HEK293 (cell line): ENCODE measurements around the gene KCND2.

Source experiments
- CTCF ChIA-PET: fragments of 350-600 bp; formaldehyde crosslinking; extraction: SDS; loops from one replicate; lab custom pipeline; 2021; ENCODE audit warnings: antibody characterized with exemption; lab: Yijun Ruan, JAX
- POLR2A ChIA-PET: fragments of 300-600 bp; formaldehyde crosslinking; extraction: SDS; loops from one replicate; lab custom pipeline; 2020; ENCODE audit warnings: antibody characterized with exemption, inconsistent platforms; lab: Yijun Ruan, JAX
- H3K27ac ChIP-seq: fragments of 200-500 bp; sonication (Bioruptor generic); 2 replicates; pipeline ENCODE4 v1.5.1; 2014; ENCODE audit warnings: low read depth, low read length, control low read depth, inconsistent platforms; ENCODE audit errors: extremely low read depth
- H3K36me3 ChIP-seq, 2 experiments: fragments of 200-500 bp in 1 of 2; sonication (Bioruptor generic) in 1 of 2; 1 replicate in 1 of 2; 2 replicates in 1 of 2; pipeline ENCODE4 v1.5.1; 2014 to 2017; ENCODE audit warnings: inconsistent platforms in 2 of 2, low read length in 2 of 2; ENCODE audit not compliant: control insufficient read depth in 2 of 2, insufficient read depth in 1 of 2
- H3K4me1 ChIP-seq: fragments of 200-500 bp; sonication (Bioruptor generic); 2 replicates; pipeline ENCODE4 v1.5.1; 2014; ENCODE audit warnings: mild to moderate bottlenecking, low read length, inconsistent platforms; ENCODE audit not compliant: control insufficient read depth, insufficient read depth
- H3K4me3 ChIP-seq: 2 replicates; pipeline ENCODE4 v1.5.1; 2011; ENCODE audit warnings: low read depth, mild to moderate bottlenecking, control low read depth, low read length, moderate library complexity
- H3K9me3 ChIP-seq: fragments of 200-500 bp; sonication (Bioruptor generic); 2 replicates; pipeline ENCODE4 v1.5.1; 2014; ENCODE audit warnings: low read depth, low read length, inconsistent platforms; ENCODE audit not compliant: control insufficient read depth, insufficient read depth
- BCL11A ChIP-seq: fragments of 450-650 bp; formaldehyde crosslinking; IDR thresholded peaks from 2 replicates; pipeline ENCODE4 v1.5.1; 2016; ENCODE audit warnings: low read depth, missing biosample characterization, missing genetic modification characterization
- GLIS2 ChIP-seq: fragments of 450-650 bp; formaldehyde crosslinking; IDR thresholded peaks from 2 replicates; pipeline ENCODE4 v1.5.1; 2016; ENCODE audit warnings: missing biosample characterization, missing genetic modification characterization
- HOXD13 ChIP-seq: sonication (generic); formaldehyde crosslinking; IDR thresholded peaks from 2 replicates; pipeline ENCODE4 v1.8.0; 2022; ENCODE audit warnings: missing genetic modification reagents, borderline replicate concordance
- KLF9 ChIP-seq: fragments of 450-650 bp; formaldehyde crosslinking; IDR thresholded peaks from 2 replicates; pipeline ENCODE4 v1.5.1; 2016; ENCODE audit warnings: missing biosample characterization, missing genetic modification characterization, low read depth
- SALL2 ChIP-seq: fragments of 450-650 bp; formaldehyde crosslinking; IDR thresholded peaks from 2 replicates; pipeline ENCODE4 v1.5.0; 2017; ENCODE audit warnings: missing biosample characterization, mild to moderate bottlenecking, missing genetic modification characterization, borderline replicate concordance
- SP7 ChIP-seq: fragments of 450-650 bp; formaldehyde crosslinking; IDR thresholded peaks from 2 replicates; pipeline ENCODE4 v1.5.1; 2016; ENCODE audit warnings: missing biosample characterization, missing genetic modification characterization
- TRIM28 ChIP-seq: IDR thresholded peaks from 2 replicates; pipeline ENCODE4 v1.6.1; 2011; ENCODE audit warnings: low read length, control low read depth, borderline replicate concordance
- ZBTB17 ChIP-seq: fragments of 450-650 bp; formaldehyde crosslinking; IDR thresholded peaks from 2 replicates; pipeline ENCODE4 v1.5.1; 2016; ENCODE audit warnings: missing biosample characterization, missing genetic modification characterization
- ZFHX2 ChIP-seq: fragments of 450-650 bp; formaldehyde crosslinking; conservative IDR thresholded peaks from 2 replicates; pipeline ENCODE4 v1.5.1; 2016; ENCODE audit warnings: missing biosample characterization, missing genetic modification characterization
- ZNF112 ChIP-seq: fragments of 450-650 bp; formaldehyde crosslinking; IDR thresholded peaks from 2 replicates; pipeline ENCODE4 v1.5.0; 2017; ENCODE audit warnings: missing biosample characterization, missing genetic modification characterization
- ZNF132 ChIP-seq: fragments of 450-650 bp; formaldehyde crosslinking; IDR thresholded peaks from 2 replicates; pipeline ENCODE4 v1.5.1; 2017; ENCODE audit warnings: missing biosample characterization, missing genetic modification characterization, borderline replicate concordance
- ZNF155 ChIP-seq: fragments of 450-650 bp; formaldehyde crosslinking; IDR thresholded peaks from 2 replicates; pipeline ENCODE4 v1.5.1; 2016; ENCODE audit warnings: missing biosample characterization, missing genetic modification characterization
- ZNF184 ChIP-seq: fragments of 450-650 bp; IDR thresholded peaks from 2 replicates; pipeline ENCODE4 v1.5.1; 2018; ENCODE audit warnings: missing biosample characterization, mild to moderate bottlenecking, missing genetic modification characterization
- ZNF223 ChIP-seq: fragments of 450-650 bp; formaldehyde crosslinking; IDR thresholded peaks from 2 replicates; pipeline ENCODE4 v1.5.1; 2016; ENCODE audit warnings: missing biosample characterization, missing genetic modification characterization
- ZNF26 ChIP-seq: fragments of 450-650 bp; formaldehyde crosslinking; IDR thresholded peaks from 2 replicates; pipeline ENCODE4 v1.5.1; 2016; ENCODE audit warnings: missing biosample characterization, missing genetic modification characterization
- ZNF341 ChIP-seq: fragments of 450-650 bp; formaldehyde crosslinking; IDR thresholded peaks from 2 replicates; pipeline ENCODE4; 2016; ENCODE audit warnings: low read depth, missing biosample characterization, missing genetic modification characterization
- ZNF354C ChIP-seq: fragments of 450-650 bp; formaldehyde crosslinking; IDR thresholded peaks from 2 replicates; pipeline ENCODE4 v1.5.1; 2016; ENCODE audit warnings: missing biosample characterization, missing genetic modification characterization, low read depth, borderline replicate concordance
- ZNF404 ChIP-seq: fragments of 450-650 bp; formaldehyde crosslinking; IDR thresholded peaks from 2 replicates; pipeline ENCODE4 v1.5.1; 2017; ENCODE audit warnings: missing biosample characterization, missing genetic modification characterization
- ZNF544 ChIP-seq: fragments of 450-650 bp; formaldehyde crosslinking; IDR thresholded peaks from 2 replicates; pipeline ENCODE4 v1.5.0; 2017; ENCODE audit warnings: missing biosample characterization, missing genetic modification characterization
- ZNF548 ChIP-seq: fragments of 450-650 bp; formaldehyde crosslinking; IDR thresholded peaks from 2 replicates; pipeline ENCODE4 v1.5.1; 2016; ENCODE audit warnings: missing biosample characterization, missing genetic modification characterization
- ZNF560 ChIP-seq: fragments of 450-650 bp; formaldehyde crosslinking; IDR thresholded peaks from 2 replicates; pipeline ENCODE4 v1.5.1; 2017; ENCODE audit warnings: missing biosample characterization, missing genetic modification characterization, borderline replicate concordance
- ZNF561 ChIP-seq: fragments of 450-650 bp; IDR thresholded peaks from 2 replicates; pipeline ENCODE4 v1.5.1; 2018; ENCODE audit warnings: missing biosample characterization, missing genetic modification characterization, borderline replicate concordance
- ZNF585B ChIP-seq: fragments of 450-650 bp; formaldehyde crosslinking; IDR thresholded peaks from 2 replicates; pipeline ENCODE4 v1.5.1; 2016; ENCODE audit warnings: missing biosample characterization, missing genetic modification characterization
- ZNF600 ChIP-seq: fragments of 450-650 bp; formaldehyde crosslinking; IDR thresholded peaks from 2 replicates; pipeline ENCODE4 v1.5.1; 2016; ENCODE audit warnings: missing biosample characterization, missing genetic modification characterization
- ZNF621 ChIP-seq: fragments of 450-650 bp; formaldehyde crosslinking; IDR thresholded peaks from 2 replicates; pipeline ENCODE4 v1.5.1; 2017; ENCODE audit warnings: missing biosample characterization, missing genetic modification characterization
- ZNF660 ChIP-seq: fragments of 450-650 bp; IDR thresholded peaks from 2 replicates; pipeline ENCODE4 v1.5.1; 2018; ENCODE audit warnings: missing biosample characterization, mild to moderate bottlenecking, missing genetic modification characterization
- ZNF670 ChIP-seq: fragments of 450-650 bp; formaldehyde crosslinking; IDR thresholded peaks from 2 replicates; pipeline ENCODE4 v1.5.1; 2016; ENCODE audit warnings: missing biosample characterization, missing genetic modification characterization, low read depth
- ZNF677 ChIP-seq: fragments of 450-650 bp; IDR thresholded peaks from 2 replicates; pipeline ENCODE4 v1.5.0; 2018; ENCODE audit warnings: missing biosample characterization, mild to moderate bottlenecking, missing genetic modification characterization, moderate library complexity
- ZNF792 ChIP-seq: fragments of 450-650 bp; formaldehyde crosslinking; IDR thresholded peaks from 2 replicates; pipeline ENCODE4 v1.5.1; 2016; ENCODE audit warnings: missing biosample characterization, missing genetic modification characterization
- ZSCAN23 ChIP-seq: fragments of 450-650 bp; formaldehyde crosslinking; IDR thresholded peaks from 2 replicates; pipeline ENCODE4 v1.5.1; 2016; ENCODE audit warnings: missing biosample characterization, missing genetic modification characterization
- TF ChIP-seq, protein P1 (sequence below): fragments of 450-650 bp; formaldehyde crosslinking; IDR thresholded peaks from 2 replicates; pipeline ENCODE4 v1.5.1; 2017; ENCODE audit warnings: missing biosample characterization, missing genetic modification characterization

Gene KCND2

GRCh38 chr7:120504386-120504785 is 231.4 kb downstream of the KCND2 start (continued):
- TF ChIP-seq ZNF621: no peak

DNA sequence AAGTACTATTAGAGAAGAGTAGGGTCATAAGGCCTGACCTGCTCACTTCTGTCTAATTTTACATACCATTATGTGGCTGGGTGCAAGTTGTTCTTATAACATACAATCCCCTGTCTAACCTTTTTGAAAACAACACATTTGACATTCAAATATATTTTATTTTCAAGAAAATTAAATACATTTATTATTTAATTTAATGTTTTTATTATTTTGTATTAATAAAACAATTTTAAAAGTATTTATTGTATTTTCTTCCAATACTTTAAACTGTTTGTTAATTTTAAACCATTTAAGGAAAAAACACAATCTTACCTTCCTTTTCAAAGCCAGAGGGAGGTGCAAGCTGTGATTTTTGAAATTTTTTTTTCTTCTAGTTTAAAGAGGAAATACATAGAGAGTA is 232.8 kb downstream of the KCND2 start:
- Histone ChIP-seq H3K9me3 (no peaks in the 10 kb centered on the region), H3K4me1 (no peaks in the 10 kb centered on the region), H3K4me3 (no peak overlapping the region), H3K27ac (no peak overlapping the region), H3K36me3 (no peaks in the 10 kb centered on the region)
- CTCF ChIA-PET: interaction anchor here (1.4 kb wide), 1 partner anchor 9 kb away, joined by 4 read pairs; no protein-coding TSS in a partner anchor
- TF ChIP-seq ZNF155 (tag by site-specific recombination) (no peak), ZNF223 (tag by site-specific recombination) (no peak), ZNF600 (tag by site-specific recombination) (no peak), ZNF132 (tag by site-specific recombination) (no peak), ZFHX2 (tag by site-specific recombination) (no peak), ZNF112 (tag by site-specific recombination) (no peak), ZNF544 (tag by site-specific recombination) (no peak), ZNF792 (tag by site-specific recombination) (no peak), ZBTB17 (tag by site-specific recombination) (no peak), BCL11A (tag by site-specific recombination) (no peak), ZNF560 (tag by site-specific recombination) (no peak), HOXD13 (no peak), ZNF585B (tag by site-specific recombination) (no peak), ZNF184 (tag by site-specific recombination) (no peak), ZNF341 (tag by site-specific recombination) (no peak)
- POLR2A ChIA-PET: no interaction called here

GRCh38 chr7:120512701-120513100 is 239.7 kb downstream of the KCND2 start:
- H3K4me1 ChIP-seq: no peaks in the 10 kb centered on the region
- TF ChIP-seq, protein P1, sequence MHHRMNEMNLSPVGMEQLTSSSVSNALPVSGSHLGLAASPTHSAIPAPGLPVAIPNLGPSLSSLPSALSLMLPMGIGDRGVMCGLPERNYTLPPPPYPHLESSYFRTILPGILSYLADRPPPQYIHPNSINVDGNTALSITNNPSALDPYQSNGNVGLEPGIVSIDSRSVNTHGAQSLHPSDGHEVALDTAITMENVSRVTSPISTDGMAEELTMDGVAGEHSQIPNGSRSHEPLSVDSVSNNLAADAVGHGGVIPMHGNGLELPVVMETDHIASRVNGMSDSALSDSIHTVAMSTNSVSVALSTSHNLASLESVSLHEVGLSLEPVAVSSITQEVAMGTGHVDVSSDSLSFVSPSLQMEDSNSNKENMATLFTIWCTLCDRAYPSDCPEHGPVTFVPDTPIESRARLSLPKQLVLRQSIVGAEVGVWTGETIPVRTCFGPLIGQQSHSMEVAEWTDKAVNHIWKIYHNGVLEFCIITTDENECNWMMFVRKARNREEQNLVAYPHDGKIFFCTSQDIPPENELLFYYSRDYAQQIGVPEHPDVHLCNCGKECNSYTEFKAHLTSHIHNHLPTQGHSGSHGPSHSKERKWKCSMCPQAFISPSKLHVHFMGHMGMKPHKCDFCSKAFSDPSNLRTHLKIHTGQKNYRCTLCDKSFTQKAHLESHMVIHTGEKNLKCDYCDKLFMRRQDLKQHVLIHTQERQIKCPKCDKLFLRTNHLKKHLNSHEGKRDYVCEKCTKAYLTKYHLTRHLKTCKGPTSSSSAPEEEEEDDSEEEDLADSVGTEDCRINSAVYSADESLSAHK (tag by site-specific recombination): no peak
- TF ChIP-seq ZNF548 (tag by site-specific recombination) (no peak), KLF9 (tag by site-specific recombination) (no peak), ZNF544 (tag by site-specific recombination) (no peak), ZSCAN23 (no peak), ZNF670 (tag by site-specific recombination) (no peak), GLIS2 (tag by site-specific recombination) (no peak), ZNF354C (tag by site-specific recombination) (no peak), ZNF223 (tag by site-specific recombination) (no peak), ZNF660 (no peak), SALL2 (no peak), ZNF26 (tag by site-specific recombination) (no peak), ZNF677 (tag by site-specific recombination) (no peak), ZNF561 (no peak), ZNF184 (tag by site-specific recombination) (no peak), ZNF404 (tag by site-specific recombination) (no peak), TRIM28 (no peak), SP7 (tag by site-specific recombination) (no peak)
- H3K36me3 ChIP-seq: no peaks in the 10 kb centered on the region
- no peak overlapping the region for H3K4me3 ChIP-seq
- no peaks in the 10 kb centered on the region for H3K9me3 ChIP-seq
- CTCF ChIA-PET: no interaction called here
- POLR2A ChIA-PET: no interaction called here
- H3K27ac ChIP-seq: no peak overlapping the region
